Endodermal cell (in vitro differentiated cells): Measurements from ENCODE around the gene PTPRN2. TPM values are rescaled to one million over a fixed set of nuclear protein-coding genes. Genes with fewer than 3 reads are reported as not detected.

Experiments used
- DNase-seq: peaks from one replicate; pipeline ENCODE4 v3.0.0-alpha.2; 2017
- H3K27ac ChIP-seq: 2 replicates; pipeline ENCODE4 v1.5.1; 2013; ENCODE audit warnings: mild to moderate bottlenecking, low read depth, low read length, moderate library complexity
- H3K27me3 ChIP-seq: 2 replicates; pipeline ENCODE4 v1.6.1; 2013; ENCODE audit warnings: mild to moderate bottlenecking, low read length, moderate library complexity; ENCODE audit not compliant: insufficient read depth, control insufficient read depth, poor library complexity, severe bottlenecking
- H3K36me3 ChIP-seq: 2 replicates; pipeline ENCODE4 v1.7.0; 2013; ENCODE audit warnings: mild to moderate bottlenecking, low read length, moderate library complexity; ENCODE audit not compliant: control insufficient read depth, insufficient read depth
- H3K4me1 ChIP-seq: one replicate; pipeline ENCODE4 v1.7.0; 2013; ENCODE audit warnings: low read length; ENCODE audit not compliant: control insufficient read depth, insufficient read depth
- H3K4me3 ChIP-seq: 2 replicates; pipeline ENCODE4 v1.5.1; 2013; ENCODE audit warnings: mild to moderate bottlenecking, low read length, moderate library complexity
- H3K9ac ChIP-seq: 2 replicates; pipeline ENCODE4 v1.6.1; 2013; ENCODE audit warnings: mild to moderate bottlenecking, low read length, moderate library complexity; ENCODE audit not compliant: poor library complexity, severe bottlenecking; ENCODE audit errors: extremely low read depth
- H3K9me3 ChIP-seq: 2 replicates; pipeline ENCODE4 v1.6.1; 2013; ENCODE audit warnings: mild to moderate bottlenecking, low read length, moderate library complexity; ENCODE audit not compliant: control insufficient read depth
- H3K27ac Mint-ChIP-seq: 2 replicates; pipeline ENCODE4 v1.8.0; 2020; ENCODE audit warnings: mixed read lengths
- H3K27me3 Mint-ChIP-seq: 2 replicates; pipeline ENCODE4 v1.8.0; 2021; ENCODE audit warnings: mild to moderate bottlenecking, mixed read lengths; ENCODE audit not compliant: insufficient read depth
- H3K36me3 Mint-ChIP-seq: 2 replicates; pipeline ENCODE4 v1.8.0; 2020; ENCODE audit warnings: low read depth, mixed read lengths
- H3K4me1 Mint-ChIP-seq: 2 replicates; pipeline ENCODE4 v1.8.0; 2020; ENCODE audit warnings: mixed read lengths
- H3K4me3 Mint-ChIP-seq: 2 replicates; pipeline ENCODE4 v1.8.0; 2020; ENCODE audit warnings: mild to moderate bottlenecking, moderate library complexity, mixed read lengths
- H3K9me3 Mint-ChIP-seq: 2 replicates; pipeline ENCODE4 v1.8.0; 2020; ENCODE audit warnings: mild to moderate bottlenecking, mixed read lengths
- CTCF ChIP-seq: fragments of 200-600 bp; sonication (generic); conservative IDR thresholded peaks from 2 replicates; pipeline ENCODE4 v1.5.0; 2021; ENCODE audit warnings: antibody characterized with exemption, mild to moderate bottlenecking
- WGBS, 2 experiments: methylation state at CpG; one replicate each; pipeline versions ENCODE4 v1.1.5 to v1.1.7; 2013; ENCODE audit warnings: missing lambda C conversion rate in 2 of 2, mixed read lengths in 1 of 2; ENCODE audit not compliant: insufficient coverage in 1 of 2, insufficient read length in 1 of 2; 5-methylcytosine and 5-hydroxymethylcytosine counted together
- total RNA-seq, 2 donors: library from RNA; stranded (reverse); fragmentation: NEBNext Ultra II Directional in 1 of 2; extraction: Animal tissue kit (Norgen Biotek cat#: 25700) in 1 of 2; gene quantifications; 2 replicates in 1 of 2; 3 replicates in 1 of 2; pipeline ENCODE4 v1.2.1, GENCODE V29; 2021

The PTPRN2 gene
- total RNA-seq, 2 donors from 2014 or later = 0.69 to 1.2 TPM

DNA sequence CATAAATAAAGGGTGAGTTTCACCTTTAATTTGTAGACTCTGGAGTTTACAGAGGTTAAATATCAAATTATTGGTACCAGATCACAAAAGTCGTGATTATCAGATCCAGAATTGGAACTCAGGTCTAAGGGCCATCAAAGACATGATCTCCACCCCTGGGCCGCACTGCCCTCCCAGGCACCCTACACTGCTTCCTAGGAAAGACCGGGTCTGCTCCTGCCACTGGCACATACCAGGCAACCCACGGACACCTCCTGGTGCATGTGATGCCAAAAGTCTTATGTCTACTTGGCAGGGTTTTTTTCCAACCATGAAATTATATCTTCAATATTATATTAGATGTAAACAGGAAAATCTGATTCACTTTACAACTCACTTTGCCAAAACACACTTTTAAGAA, 452.8 kb downstream of the PTPRN2 start:
- Histone ChIP-seq H3K27ac (no peak overlapping the region), H3K9me3 (peaks cover 88% of the 10 kb centered on the region), H3K4me1 (no peaks in the 10 kb centered on the region), H3K4me3 (no peak overlapping the region), H3K9ac (no peak overlapping the region), H3K27me3 (no peaks in the 10 kb centered on the region), H3K36me3 (no peaks in the 10 kb centered on the region)
- Mint-ChIP-seq H3K9me3 (no peaks in the 10 kb centered on the region), H3K4me3 (no peak overlapping the region), H3K36me3 (no peaks in the 10 kb centered on the region), H3K27ac (no peak overlapping the region), H3K27me3 (no peaks in the 10 kb centered on the region), H3K4me1 (no peaks in the 10 kb centered on the region)
- DNase-seq = no peak
- WGBS, 2 experiments = 80% methylated on average over 4 of the region's 4 CpGs; no CpG with 5 or more reads in 1 of the 2 experiments
- TF ChIP-seq CTCF = no peak

DNA sequence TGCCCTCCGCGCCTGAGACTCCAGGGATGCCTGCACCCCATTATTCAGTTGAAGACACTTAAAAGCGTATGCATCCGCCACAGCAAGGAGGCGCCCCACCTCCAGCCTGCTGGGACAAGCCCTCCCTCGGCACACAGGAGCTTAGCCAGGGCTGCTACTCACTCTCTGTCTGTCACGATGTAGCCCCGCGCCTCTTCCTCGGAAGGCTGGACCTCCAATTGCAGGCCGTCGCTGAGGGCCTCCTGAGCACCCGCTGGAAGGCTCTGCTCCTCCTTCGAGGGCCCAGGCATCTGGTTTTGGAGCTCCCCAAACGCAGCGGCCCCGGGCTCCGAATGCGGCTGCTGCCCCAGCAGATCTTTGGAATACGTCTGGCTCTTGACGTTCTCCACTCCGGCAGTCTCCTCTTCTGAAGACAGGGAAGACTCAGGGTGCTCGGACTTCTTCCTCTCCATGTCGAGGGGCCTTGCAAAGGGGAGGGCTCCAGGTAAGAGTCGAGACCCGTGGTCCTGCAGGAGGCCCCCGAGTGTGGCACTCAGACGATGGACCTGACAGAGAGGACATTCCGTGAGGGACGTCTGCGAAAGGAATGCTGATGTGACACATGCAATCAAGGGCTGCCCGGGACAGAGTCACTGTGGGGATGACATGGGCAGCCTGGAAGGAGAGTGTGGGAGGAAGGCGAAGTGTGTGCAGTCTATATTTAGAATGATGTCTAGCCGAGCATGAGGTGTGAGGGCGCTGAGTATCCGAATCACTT, 453.9 kb downstream of the PTPRN2 start:
- Histone ChIP-seq H3K9ac (no peak overlapping the region), H3K27ac (no peak overlapping the region), H3K4me1 (no peaks in the 10 kb centered on the region), H3K36me3 (no peaks in the 10 kb centered on the region), H3K27me3 (no peaks in the 10 kb centered on the region), H3K4me3 (no peak overlapping the region), H3K9me3 (peaks cover 88% of the 10 kb centered on the region)
- Mint-ChIP-seq H3K4me1 (no peaks in the 10 kb centered on the region), H3K27ac (no peak overlapping the region), H3K9me3 (no peaks in the 10 kb centered on the region), H3K4me3 (no peak overlapping the region), H3K36me3 (no peaks in the 10 kb centered on the region), H3K27me3 (no peaks in the 10 kb centered on the region)
- peak; percentile 24 for TF ChIP-seq CTCF
- peak; percentile 63 for DNase-seq
- WGBS, 2 experiments = 85 to 86% methylated on average over 18 to 35 of the region's 36 CpGs

DNA sequence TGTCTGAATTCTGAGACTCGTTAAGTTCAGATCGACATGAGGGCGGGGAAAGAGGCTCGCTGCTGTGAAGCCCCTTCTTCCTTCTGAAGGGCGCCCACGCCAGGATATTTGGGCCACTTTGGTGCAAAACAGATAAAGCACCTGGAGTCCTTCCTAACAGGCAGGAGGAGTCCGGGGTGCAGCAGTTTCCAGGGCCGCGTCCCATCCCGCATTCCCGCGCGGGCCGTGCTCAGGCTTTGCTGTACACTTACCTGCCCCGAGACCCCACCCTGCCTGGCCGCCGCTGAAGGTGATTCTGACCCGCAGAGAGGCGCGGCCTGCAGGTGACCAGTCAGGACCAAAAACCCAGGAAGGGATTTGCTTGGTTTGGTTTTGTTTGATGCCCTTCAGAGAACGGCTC, 454.6 kb downstream of the PTPRN2 start:
- Mint-ChIP-seq H3K27ac (no peak overlapping the region), H3K36me3 (no peaks in the 10 kb centered on the region), H3K4me3 (no peak overlapping the region), H3K27me3 (no peaks in the 10 kb centered on the region), H3K4me1 (no peaks in the 10 kb centered on the region), H3K9me3 (no peaks in the 10 kb centered on the region)
- no peak overlapping the region for H3K4me3 ChIP-seq
- H3K9me3 ChIP-seq = peaks cover 88% of the 10 kb centered on the region
- H3K4me1 ChIP-seq = no peaks in the 10 kb centered on the region
- no peaks in the 10 kb centered on the region for H3K27me3 ChIP-seq
- no peak overlapping the region for H3K27ac ChIP-seq
- WGBS, 2 experiments = 93 to 95% methylated on average over 13 to 21 of the region's 21 CpGs
- no peaks in the 10 kb centered on the region for H3K36me3 ChIP-seq
- TF ChIP-seq CTCF = no peak
- no peak for DNase-seq
- H3K9ac ChIP-seq = no peak overlapping the region
